Coronary artery (tissue), 2 donors: ENCODE measurements around the gene CDYL.
"Not testable (repeated sequence)": the region's sequence is repeated elsewhere in the genome, so short reads cannot be mapped to it uniquely, and the experiment has no call there.

Experiments
- DNase-seq: peaks from one replicate; pipeline ENCODE4 v3.0.0-alpha.2; 2017; ENCODE audit warnings: low spot score
- H3K27ac ChIP-seq, 2 donors: fragments of 200-600 bp; sonication (generic); one replicate each; pipeline ENCODE4 v1.5.1; 2016 to 2019
- H3K4me3 ChIP-seq: fragments of 200-600 bp; sonication (generic); 2 replicates; pipeline ENCODE4 v1.5.1; 2016; ENCODE audit warnings: mild to moderate bottlenecking, moderate library complexity
- TF ChIP-seq, protein P1 (sequence below): fragments of 200-600 bp; sonication (generic); IDR thresholded peaks from one replicate; pipeline ENCODE4 v1.5.1; 2019; ENCODE audit warnings: antibody characterized with exemption

The CDYL gene

GRCh38 chr6:4849226-4850022 is 73.2 kb downstream of the CDYL start:
- Histone ChIP-seq H3K27ac (no peak overlapping the region), H3K4me3 (no peak overlapping the region)
- TF ChIP-seq, protein P1, sequence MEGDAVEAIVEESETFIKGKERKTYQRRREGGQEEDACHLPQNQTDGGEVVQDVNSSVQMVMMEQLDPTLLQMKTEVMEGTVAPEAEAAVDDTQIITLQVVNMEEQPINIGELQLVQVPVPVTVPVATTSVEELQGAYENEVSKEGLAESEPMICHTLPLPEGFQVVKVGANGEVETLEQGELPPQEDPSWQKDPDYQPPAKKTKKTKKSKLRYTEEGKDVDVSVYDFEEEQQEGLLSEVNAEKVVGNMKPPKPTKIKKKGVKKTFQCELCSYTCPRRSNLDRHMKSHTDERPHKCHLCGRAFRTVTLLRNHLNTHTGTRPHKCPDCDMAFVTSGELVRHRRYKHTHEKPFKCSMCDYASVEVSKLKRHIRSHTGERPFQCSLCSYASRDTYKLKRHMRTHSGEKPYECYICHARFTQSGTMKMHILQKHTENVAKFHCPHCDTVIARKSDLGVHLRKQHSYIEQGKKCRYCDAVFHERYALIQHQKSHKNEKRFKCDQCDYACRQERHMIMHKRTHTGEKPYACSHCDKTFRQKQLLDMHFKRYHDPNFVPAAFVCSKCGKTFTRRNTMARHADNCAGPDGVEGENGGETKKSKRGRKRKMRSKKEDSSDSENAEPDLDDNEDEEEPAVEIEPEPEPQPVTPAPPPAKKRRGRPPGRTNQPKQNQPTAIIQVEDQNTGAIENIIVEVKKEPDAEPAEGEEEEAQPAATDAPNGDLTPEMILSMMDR = no peak
- no peak for DNase-seq

GRCh38 chr6:4851035-4851434 is 74.8 kb downstream of the CDYL start:
- DNase-seq = no peak
- H3K4me3 ChIP-seq = no peak overlapping the region
- TF ChIP-seq, protein P1 = no peak
- H3K27ac ChIP-seq = no peak overlapping the region

- not testable (repeated sequence) for H3K4me3 ChIP-seq, DNase-seq, H3K27ac ChIP-seq
Observed at GRCh38 chr6:4852186-4852585, 76.0 kb downstream of the CDYL start.

- TF ChIP-seq, protein P1 = no peak
- no peak for DNase-seq
- Histone ChIP-seq H3K27ac (no peak overlapping the region), H3K4me3 (no peak overlapping the region)
Observed at GRCh38 chr6:4852938-4853337, 76.7 kb downstream of the CDYL start.

DNA sequence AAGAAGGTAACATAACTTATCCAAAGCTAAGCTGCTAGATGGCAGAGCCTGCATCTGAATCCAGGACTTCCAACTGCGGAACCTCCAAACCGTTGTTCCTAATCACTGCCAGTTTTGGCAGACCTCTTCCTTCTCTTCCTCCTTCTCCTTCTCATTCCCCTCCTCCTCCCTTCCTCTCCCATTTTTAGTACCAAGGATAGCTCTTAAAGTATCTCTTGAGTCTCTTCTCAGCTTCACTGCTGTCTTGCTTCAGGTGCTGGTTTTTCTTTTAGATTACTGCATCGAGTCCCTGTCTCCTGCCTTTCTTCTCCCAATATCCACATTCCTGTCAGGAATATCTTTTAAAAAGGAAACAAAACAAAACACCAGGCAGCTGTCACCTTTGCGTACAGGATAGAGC is 77.1 kb downstream of the CDYL start:
- H3K4me3 ChIP-seq = no peak overlapping the region
- TF ChIP-seq, protein P1 = no peak
- no peak overlapping the region for H3K27ac ChIP-seq
- no peak for DNase-seq

DNA sequence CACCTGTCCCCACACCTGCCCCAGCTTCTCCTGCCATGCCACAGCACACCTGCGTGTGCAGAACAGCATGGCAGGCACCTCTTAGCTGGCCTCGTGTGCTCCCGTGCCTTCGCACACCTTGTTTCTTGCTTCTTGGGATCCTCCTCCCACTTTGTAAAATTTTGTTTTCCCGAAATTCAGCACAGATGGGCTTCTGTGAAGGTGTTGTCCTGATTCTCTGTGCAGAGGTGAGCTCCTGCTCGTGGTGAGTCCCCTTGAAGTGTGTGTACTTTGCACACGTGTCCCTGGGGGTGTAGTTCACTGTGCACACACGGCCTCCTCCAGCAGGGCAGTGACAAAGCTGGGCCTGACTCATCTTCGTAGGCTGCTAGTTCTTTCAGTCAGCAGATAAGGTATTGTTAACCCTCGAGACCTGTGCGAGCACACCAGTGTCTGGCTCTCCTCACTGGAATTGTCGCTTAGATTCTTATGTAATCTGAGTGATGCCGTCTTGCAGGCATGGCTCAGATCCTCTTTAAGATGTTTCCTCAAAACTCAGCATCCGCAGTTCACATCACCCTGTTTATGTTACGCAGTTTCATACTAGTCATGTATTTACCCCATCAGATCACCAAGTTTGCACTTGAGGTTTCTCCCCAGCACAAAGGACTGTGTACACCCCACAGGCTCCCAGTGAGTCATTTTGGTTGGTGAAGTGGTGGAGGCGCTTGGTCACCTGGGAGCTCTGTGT is 77.7 kb downstream of the CDYL start:
- Histone ChIP-seq H3K4me3 (no peak overlapping the region), H3K27ac (no peak overlapping the region)
- TF ChIP-seq, protein P1 = no peak
- DNase-seq = no peak

GRCh38 chr6:4856785-4857184 is 80.6 kb downstream of the CDYL start:
- H3K4me3 ChIP-seq = no peak overlapping the region
- H3K27ac ChIP-seq = no peak overlapping the region
- TF ChIP-seq, protein P1 = no peak

More at GRCh38 chr6:4856785-4857184, 80.6 kb downstream of the CDYL start:
- DNase-seq = no peak
